Measurements from ENCODE around the gene PEAR1. TPM values are rescaled to one million over a fixed set of nuclear protein-coding genes. Genes with fewer than 3 reads are reported as not detected.
A peak's percentile ranks its signal among the peaks of the same experiment; 100 is the strongest.

Gene PEAR1
- total RNA-seq, 3 donors from 2014 or later (not counting 1 experiment from before 2014, with no cell fraction given) = 0.52 to 1.4 (median 0.80) TPM

DNA sequence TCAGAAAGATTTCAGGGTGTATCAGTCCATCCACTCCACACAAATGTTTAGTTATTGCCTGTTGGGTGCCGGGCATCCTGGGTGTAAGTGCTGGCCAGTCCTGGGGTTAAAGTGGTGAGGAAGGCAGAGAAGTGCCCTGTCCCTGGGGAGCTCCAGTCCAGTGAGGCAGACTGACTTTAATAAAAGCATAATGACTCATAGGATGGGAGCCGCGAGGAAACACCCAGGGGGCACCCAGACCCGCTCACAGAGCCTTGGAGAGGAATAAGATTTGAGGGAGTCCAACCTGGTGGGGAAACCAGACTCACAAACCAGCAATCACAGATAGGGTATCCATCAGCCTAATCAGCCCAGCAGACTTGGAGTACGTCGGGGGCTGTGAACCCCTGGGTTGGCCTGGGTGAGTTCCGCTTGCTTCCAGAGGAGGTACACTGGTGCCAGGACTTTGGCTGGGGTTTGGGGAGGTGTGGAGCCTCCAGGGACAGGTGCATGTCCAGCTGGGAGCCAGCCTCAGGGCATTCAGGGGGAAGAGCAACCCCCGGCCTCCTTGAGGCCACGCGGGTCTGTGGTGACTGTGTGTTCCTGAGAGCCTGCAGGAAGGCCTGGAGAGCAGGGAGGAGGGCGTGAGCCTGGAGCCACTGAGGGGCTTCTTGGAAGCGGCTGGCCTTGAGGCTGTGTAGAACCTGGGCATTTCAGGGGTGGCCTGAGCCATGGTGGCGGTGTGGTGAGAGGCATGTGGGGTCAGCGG, 3.7 kb downstream of the PEAR1 start:
- TF ChIP-seq, protein P1, sequence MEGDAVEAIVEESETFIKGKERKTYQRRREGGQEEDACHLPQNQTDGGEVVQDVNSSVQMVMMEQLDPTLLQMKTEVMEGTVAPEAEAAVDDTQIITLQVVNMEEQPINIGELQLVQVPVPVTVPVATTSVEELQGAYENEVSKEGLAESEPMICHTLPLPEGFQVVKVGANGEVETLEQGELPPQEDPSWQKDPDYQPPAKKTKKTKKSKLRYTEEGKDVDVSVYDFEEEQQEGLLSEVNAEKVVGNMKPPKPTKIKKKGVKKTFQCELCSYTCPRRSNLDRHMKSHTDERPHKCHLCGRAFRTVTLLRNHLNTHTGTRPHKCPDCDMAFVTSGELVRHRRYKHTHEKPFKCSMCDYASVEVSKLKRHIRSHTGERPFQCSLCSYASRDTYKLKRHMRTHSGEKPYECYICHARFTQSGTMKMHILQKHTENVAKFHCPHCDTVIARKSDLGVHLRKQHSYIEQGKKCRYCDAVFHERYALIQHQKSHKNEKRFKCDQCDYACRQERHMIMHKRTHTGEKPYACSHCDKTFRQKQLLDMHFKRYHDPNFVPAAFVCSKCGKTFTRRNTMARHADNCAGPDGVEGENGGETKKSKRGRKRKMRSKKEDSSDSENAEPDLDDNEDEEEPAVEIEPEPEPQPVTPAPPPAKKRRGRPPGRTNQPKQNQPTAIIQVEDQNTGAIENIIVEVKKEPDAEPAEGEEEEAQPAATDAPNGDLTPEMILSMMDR (IDR thresholded peaks at IDR 0.05) = no peak
- H3K27me3 Mint-ChIP-seq (ENCODE audit: low read depth in 2 of 2) = peaks cover 11 to 43% of the 10 kb centered on the region in 2 donors
- ATAC-seq = peak in 1 of 3 donors; percentile 5
- H3K4me1 Mint-ChIP-seq = peaks cover 5 to 23% of the 10 kb centered on the region in 2 donors
- no peak overlapping the region for H3K27ac ChIP-seq (ENCODE audit: low read length)
- H3K27me3 ChIP-seq (ENCODE audit: control insufficient read depth, insufficient read depth, low read length) = peaks cover 20% of the 10 kb centered on the region
- H3K36me3 Mint-ChIP-seq = no peaks in the 10 kb centered on the region
- 80% methylated on average over 14 of the region's 14 CpGs for WGBS (ENCODE audit: insufficient coverage)
- intact Hi-C loops (cut with micrococcal nuclease) = no loop called here
- no peak overlapping the region for H3K27ac Mint-ChIP-seq
- H3K4me1 ChIP-seq (ENCODE audit: control insufficient read depth, insufficient read depth, low read length) = peaks cover 16% of the 10 kb centered on the region
- H3K36me3 ChIP-seq (ENCODE audit: control insufficient read depth, insufficient read depth, low read length) = no peaks in the 10 kb centered on the region
- no peak for DNase-seq
- no peaks in the 10 kb centered on the region for H3K9me3 ChIP-seq (ENCODE audit: control insufficient read depth, insufficient read depth, low read length)
- H3K4me3 ChIP-seq (ENCODE audit: low read length) = no peak overlapping the region
- H3K9me3 Mint-ChIP-seq = no peaks in the 10 kb centered on the region
- no peak overlapping the region for H3K4me3 Mint-ChIP-seq

DNA sequence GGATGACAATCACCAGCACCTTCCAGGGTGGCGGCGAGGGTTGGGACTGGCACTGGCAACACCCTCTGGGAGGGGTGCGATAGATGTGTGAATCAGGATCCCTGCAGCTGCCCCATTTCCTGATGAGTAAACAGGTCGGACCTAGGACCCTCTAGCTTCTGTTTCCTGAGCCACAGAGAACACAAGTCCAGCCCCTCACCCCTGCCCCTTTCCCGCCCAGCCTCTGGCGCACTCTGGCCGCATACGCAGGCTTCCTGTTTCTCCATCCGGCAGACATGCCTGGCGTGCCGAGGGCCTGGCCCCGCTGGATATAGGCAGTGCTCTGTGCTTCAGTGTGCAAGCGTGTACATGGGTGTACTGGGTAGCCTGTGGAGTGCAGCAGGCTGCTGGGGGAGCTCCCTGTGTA, 4.6 kb downstream of the PEAR1 start:
- WGBS (ENCODE audit: insufficient coverage) = 8% methylated on average over 12 of the region's 13 CpGs
- no peak for DNase-seq
- Histone ChIP-seq H3K27ac (ENCODE audit: low read length) (no peak overlapping the region), H3K27me3 (ENCODE audit: control insufficient read depth, insufficient read depth, low read length) (peaks cover 13% of the 10 kb centered on the region), H3K4me1 (ENCODE audit: control insufficient read depth, insufficient read depth, low read length) (peaks cover 7% of the 10 kb centered on the region), H3K9me3 (ENCODE audit: control insufficient read depth, insufficient read depth, low read length) (no peaks in the 10 kb centered on the region), H3K36me3 (ENCODE audit: control insufficient read depth, insufficient read depth, low read length) (no peaks in the 10 kb centered on the region), H3K4me3 (ENCODE audit: low read length) (no peak overlapping the region)
- intact Hi-C loops (cut with micrococcal nuclease) = no loop called here
- TF ChIP-seq, protein P1 (IDR thresholded peaks at IDR 0.05) = no peak
- peaks cover 5 to 14% of the 10 kb centered on the region in 2 donors for H3K4me1 Mint-ChIP-seq
- no peaks in the 10 kb centered on the region for H3K36me3 Mint-ChIP-seq
- no peak overlapping the region for H3K4me3 Mint-ChIP-seq
- ATAC-seq = peak in 2 of 3 donors; percentile 9 to 25
- H3K9me3 Mint-ChIP-seq = no peaks in the 10 kb centered on the region
- peaks cover 11 to 36% of the 10 kb centered on the region in 2 donors for H3K27me3 Mint-ChIP-seq (ENCODE audit: low read depth in 2 of 2)
- H3K27ac Mint-ChIP-seq = peak overlapping the region in 1 of 2 donors; percentile 3

DNA sequence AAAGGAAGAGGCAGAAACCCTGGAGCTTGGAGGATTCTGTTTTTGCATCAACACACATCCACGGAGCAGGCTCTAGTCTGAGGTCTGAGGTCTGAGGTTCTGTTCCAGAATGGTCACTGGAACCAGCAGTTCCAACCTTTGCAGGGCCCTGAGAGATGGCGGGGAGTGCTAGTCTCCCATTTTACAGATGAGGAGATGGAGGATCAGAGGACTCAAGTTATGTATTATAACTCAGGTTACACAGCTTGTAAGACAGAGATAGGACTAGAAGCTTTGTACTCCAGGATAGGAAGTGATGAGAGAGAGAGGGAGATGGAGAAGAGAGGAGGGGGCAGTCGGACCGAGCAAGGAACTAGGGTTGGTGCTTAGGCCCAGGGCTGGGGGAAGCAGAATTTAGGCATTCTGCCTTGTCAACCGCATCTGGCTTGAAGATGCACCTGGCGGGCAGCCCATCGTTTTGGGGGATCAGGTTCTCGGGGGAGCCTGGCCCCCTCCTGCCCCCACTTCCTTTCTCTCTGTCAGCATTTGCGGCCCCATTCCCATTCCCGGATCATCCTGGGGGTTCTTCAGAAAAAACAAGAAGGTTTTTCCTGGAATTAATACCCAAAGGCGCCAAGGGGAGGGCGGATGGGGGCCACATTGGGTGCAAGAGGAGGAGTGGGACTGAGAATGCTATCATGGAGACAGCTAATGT, 5.6 kb downstream of the PEAR1 start:
- intact Hi-C loops (cut with micrococcal nuclease) = no loop called here
- Mint-ChIP-seq H3K36me3 (no peaks in the 10 kb centered on the region), H3K4me1 (peaks cover 5 to 12% of the 10 kb centered on the region in 2 donors), H3K9me3 (no peaks in the 10 kb centered on the region), H3K27ac (no peak overlapping the region), H3K27me3 (ENCODE audit: low read depth in 2 of 2) (peaks cover 11 to 31% of the 10 kb centered on the region in 2 donors), H3K4me3 (no peak overlapping the region)
- H3K4me3 ChIP-seq (ENCODE audit: low read length) = no peak overlapping the region
- no peak overlapping the region for H3K27ac ChIP-seq (ENCODE audit: low read length)
- DNase-seq (no peak), ATAC-seq (no peak)
- H3K27me3 ChIP-seq (ENCODE audit: control insufficient read depth, insufficient read depth, low read length) = peaks cover 5% of the 10 kb centered on the region
- no peaks in the 10 kb centered on the region for H3K9me3 ChIP-seq (ENCODE audit: control insufficient read depth, insufficient read depth, low read length)
- 83% methylated on average over 12 of the region's 12 CpGs for WGBS (ENCODE audit: insufficient coverage)
- H3K36me3 ChIP-seq (ENCODE audit: control insufficient read depth, insufficient read depth, low read length) = no peaks in the 10 kb centered on the region
- TF ChIP-seq, protein P1 (IDR thresholded peaks at IDR 0.05) = no peak
- no peaks in the 10 kb centered on the region for H3K4me1 ChIP-seq (ENCODE audit: control insufficient read depth, insufficient read depth, low read length)
